ENCODE results near the gene ELP1.
A peak's percentile ranks its signal among the peaks of the same experiment; 100 is the strongest.

The ELP1 gene

GRCh38 chr9:108854641-108855528, 79.0 kb downstream of the ELP1 start:
- no peak for TF ChIP-seq EGR1 (IDR thresholded peaks at IDR 0.05)
- no peak for TF ChIP-seq TEAD4 (IDR thresholded peaks at IDR 0.05)

GRCh38 chr9:108854094-108854493, 79.8 kb downstream of the ELP1 start:
- TF ChIP-seq RAD21 (IDR thresholded peaks at IDR 0.05; ENCODE audit: low read depth): no peak

DNA sequence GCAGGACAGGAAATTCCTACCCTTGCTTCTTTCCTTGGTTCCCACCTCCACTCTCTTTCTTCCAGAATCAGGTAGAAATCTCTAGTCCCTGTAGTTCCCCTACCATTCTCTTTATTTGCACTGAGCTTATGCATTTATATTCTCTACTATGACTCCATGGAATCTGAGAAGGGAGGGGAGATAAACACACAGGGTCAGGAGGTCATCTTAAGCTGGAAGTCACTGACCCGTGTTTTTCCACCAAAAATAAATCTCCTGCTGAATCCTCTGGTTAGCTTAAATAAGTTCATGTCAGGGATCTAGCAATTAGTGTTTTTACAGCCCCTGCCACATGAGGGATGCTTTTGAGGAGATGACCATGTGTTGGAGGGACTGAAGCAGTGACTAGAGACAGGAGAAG, 81.8 kb downstream of the ELP1 start:
- no peak for TF ChIP-seq FOXM1 (IDR thresholded peaks at IDR 0.05; ENCODE audit: borderline replicate concordance, low read depth)
- no peak for TF ChIP-seq TEAD4 (IDR thresholded peaks at IDR 0.05)
- no peak for TF ChIP-seq EGR1 (IDR thresholded peaks at IDR 0.05)
- TF ChIP-seq CEBPB (IDR thresholded peaks at IDR 0.05): no peak
- TF ChIP-seq, protein P1, sequence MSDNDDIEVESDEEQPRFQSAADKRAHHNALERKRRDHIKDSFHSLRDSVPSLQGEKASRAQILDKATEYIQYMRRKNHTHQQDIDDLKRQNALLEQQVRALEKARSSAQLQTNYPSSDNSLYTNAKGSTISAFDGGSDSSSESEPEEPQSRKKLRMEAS (IDR thresholded peaks at IDR 0.05): no peak
- no peak for TF ChIP-seq EP300 (IDR thresholded peaks at IDR 0.05; ENCODE audit: borderline replicate concordance)
- TF ChIP-seq RAD21 (IDR thresholded peaks at IDR 0.05; ENCODE audit: low read depth): no peak
- TF ChIP-seq TCF12 (IDR thresholded peaks at IDR 0.05; ENCODE audit: low read depth): no peak
- no peak for TF ChIP-seq ZBTB7A (IDR thresholded peaks at IDR 0.05; ENCODE audit: low read depth)
- TF ChIP-seq, protein P2, sequence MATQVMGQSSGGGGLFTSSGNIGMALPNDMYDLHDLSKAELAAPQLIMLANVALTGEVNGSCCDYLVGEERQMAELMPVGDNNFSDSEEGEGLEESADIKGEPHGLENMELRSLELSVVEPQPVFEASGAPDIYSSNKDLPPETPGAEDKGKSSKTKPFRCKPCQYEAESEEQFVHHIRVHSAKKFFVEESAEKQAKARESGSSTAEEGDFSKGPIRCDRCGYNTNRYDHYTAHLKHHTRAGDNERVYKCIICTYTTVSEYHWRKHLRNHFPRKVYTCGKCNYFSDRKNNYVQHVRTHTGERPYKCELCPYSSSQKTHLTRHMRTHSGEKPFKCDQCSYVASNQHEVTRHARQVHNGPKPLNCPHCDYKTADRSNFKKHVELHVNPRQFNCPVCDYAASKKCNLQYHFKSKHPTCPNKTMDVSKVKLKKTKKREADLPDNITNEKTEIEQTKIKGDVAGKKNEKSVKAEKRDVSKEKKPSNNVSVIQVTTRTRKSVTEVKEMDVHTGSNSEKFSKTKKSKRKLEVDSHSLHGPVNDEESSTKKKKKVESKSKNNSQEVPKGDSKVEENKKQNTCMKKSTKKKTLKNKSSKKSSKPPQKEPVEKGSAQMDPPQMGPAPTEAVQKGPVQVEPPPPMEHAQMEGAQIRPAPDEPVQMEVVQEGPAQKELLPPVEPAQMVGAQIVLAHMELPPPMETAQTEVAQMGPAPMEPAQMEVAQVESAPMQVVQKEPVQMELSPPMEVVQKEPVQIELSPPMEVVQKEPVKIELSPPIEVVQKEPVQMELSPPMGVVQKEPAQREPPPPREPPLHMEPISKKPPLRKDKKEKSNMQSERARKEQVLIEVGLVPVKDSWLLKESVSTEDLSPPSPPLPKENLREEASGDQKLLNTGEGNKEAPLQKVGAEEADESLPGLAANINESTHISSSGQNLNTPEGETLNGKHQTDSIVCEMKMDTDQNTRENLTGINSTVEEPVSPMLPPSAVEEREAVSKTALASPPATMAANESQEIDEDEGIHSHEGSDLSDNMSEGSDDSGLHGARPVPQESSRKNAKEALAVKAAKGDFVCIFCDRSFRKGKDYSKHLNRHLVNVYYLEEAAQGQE (IDR thresholded peaks at IDR 0.05; ENCODE audit: low read depth): no peak
- no peak for TF ChIP-seq TAF1 (IDR thresholded peaks at IDR 0.05; ENCODE audit: low read depth)
- TF ChIP-seq CREB1 (IDR thresholded peaks at IDR 0.05; ENCODE audit: low read depth): no peak
- no peak for TF ChIP-seq NFIC (IDR thresholded peaks at IDR 0.05)
- TF ChIP-seq USF1 (IDR thresholded peaks at IDR 0.05): no peak
- no peak for TF ChIP-seq YY1 (IDR thresholded peaks at IDR 0.05; ENCODE audit: low read depth)

DNA sequence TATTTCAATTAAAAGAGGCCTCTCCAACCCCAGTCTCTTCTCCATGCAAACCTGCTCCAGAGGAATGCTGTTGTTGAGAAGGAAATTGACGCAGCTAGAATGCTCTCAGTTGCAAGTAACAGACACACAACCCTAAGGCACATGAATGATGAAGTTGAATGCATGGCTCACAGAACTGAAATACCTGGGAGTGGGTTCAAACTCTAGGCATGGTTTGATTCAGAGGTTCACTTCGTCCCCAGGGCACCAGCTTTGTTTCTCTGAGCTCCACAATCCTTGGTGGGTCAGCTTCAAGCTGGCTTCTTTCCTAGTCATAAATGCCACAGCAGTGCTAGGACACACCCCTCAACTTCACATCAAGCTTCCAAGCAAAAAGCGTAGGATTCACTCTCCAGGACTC, 82.8 kb downstream of the ELP1 start:
- TF ChIP-seq YY1 (IDR thresholded peaks at IDR 0.05; ENCODE audit: low read depth): no peak
- TF ChIP-seq, protein P1 (IDR thresholded peaks at IDR 0.05): no peak
- TF ChIP-seq RAD21 (IDR thresholded peaks at IDR 0.05; ENCODE audit: low read depth): no peak

DNA sequence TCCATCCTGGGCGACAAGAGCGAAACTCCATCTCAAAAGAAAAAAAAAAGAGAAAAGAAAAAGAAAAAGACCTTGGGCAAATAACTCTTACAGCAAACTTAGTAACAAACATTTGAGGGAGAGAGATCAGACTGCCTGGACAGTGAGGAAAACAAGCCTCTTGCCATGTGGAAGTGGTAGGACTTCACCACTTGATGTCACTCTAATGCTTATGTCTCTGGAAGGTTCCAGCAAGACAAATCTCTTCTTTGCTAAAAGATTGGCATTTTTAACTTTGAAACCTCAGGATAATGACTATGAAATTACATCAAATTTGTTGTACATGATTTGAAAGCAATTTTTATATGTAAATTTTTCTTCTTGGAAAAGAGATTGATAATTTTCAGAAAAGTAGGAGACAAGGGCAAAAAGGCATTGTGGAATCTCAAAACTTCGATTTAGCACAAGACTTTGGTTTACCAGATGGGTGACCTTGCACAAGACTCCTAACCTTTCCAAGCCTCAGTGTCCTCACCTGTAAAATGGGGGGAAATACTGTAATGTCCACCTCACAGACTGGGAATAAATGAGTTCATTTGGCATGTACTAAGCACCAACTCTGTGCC, 83.5 kb downstream of the ELP1 start:
- TF ChIP-seq, protein P2 (IDR thresholded peaks at IDR 0.05; ENCODE audit: low read depth): no peak
- TF ChIP-seq EGR1 (IDR thresholded peaks at IDR 0.05) (no peak), TCF12 (IDR thresholded peaks at IDR 0.05; ENCODE audit: low read depth) (no peak), FOXM1 (IDR thresholded peaks at IDR 0.05; ENCODE audit: borderline replicate concordance, low read depth) (no peak), ZBTB7A (IDR thresholded peaks at IDR 0.05; ENCODE audit: low read depth) (no peak), EP300 (IDR thresholded peaks at IDR 0.05; ENCODE audit: borderline replicate concordance) (no peak), CEBPB (IDR thresholded peaks at IDR 0.05) (no peak), RAD21 (IDR thresholded peaks at IDR 0.05; ENCODE audit: low read depth) (peak; percentile 52)

DNA sequence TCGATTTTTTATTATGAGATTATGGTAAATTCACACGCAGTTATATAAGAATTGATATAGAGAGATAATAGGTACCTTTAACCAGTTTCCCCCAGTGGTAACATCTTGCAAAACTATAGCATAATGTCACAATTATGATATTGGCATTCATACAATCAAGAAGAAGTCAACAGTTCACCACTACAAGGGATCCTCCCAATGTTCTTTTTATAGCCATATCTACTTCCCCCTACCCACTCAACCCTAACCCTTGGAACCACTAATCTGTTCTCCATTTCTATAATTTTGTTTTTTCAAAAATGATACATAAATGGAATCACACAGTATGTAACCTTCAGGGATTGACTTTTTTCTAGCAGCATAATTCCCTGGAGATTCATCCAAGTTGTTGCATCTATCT, 88.0 kb downstream of the ELP1 start:
- no peak for TF ChIP-seq TCF12 (IDR thresholded peaks at IDR 0.05; ENCODE audit: low read depth)
- no peak for TF ChIP-seq FOXM1 (IDR thresholded peaks at IDR 0.05; ENCODE audit: borderline replicate concordance, low read depth)
- no peak for TF ChIP-seq NFIC (IDR thresholded peaks at IDR 0.05)
- TF ChIP-seq EP300 (IDR thresholded peaks at IDR 0.05; ENCODE audit: borderline replicate concordance): no peak
- TF ChIP-seq CREB1 (IDR thresholded peaks at IDR 0.05; ENCODE audit: low read depth): no peak
- TF ChIP-seq USF1 (IDR thresholded peaks at IDR 0.05): no peak
- no peak for TF ChIP-seq TEAD4 (IDR thresholded peaks at IDR 0.05)
- TF ChIP-seq EGR1 (IDR thresholded peaks at IDR 0.05): no peak
- TF ChIP-seq YY1 (IDR thresholded peaks at IDR 0.05; ENCODE audit: low read depth): no peak
- TF ChIP-seq, protein P1 (IDR thresholded peaks at IDR 0.05): no peak
- no peak for TF ChIP-seq CEBPB (IDR thresholded peaks at IDR 0.05)
- no peak for TF ChIP-seq RAD21 (IDR thresholded peaks at IDR 0.05; ENCODE audit: low read depth)
- no peak for TF ChIP-seq TAF1 (IDR thresholded peaks at IDR 0.05; ENCODE audit: low read depth)
- TF ChIP-seq, protein P2 (IDR thresholded peaks at IDR 0.05; ENCODE audit: low read depth): no peak
- TF ChIP-seq ZBTB7A (IDR thresholded peaks at IDR 0.05; ENCODE audit: low read depth): no peak
